ENCODE results near the gene SHISAL2A. TPM values are rescaled to one million over a fixed set of nuclear protein-coding genes. Genes with fewer than 3 reads are reported as not detected.
A peak's percentile ranks its signal among the peaks of the same experiment; 100 is the strongest.

Gene SHISAL2A
- total RNA-seq, 2 donors from 2014 or later: 0.22 TPM; not detected in 1

DNA sequence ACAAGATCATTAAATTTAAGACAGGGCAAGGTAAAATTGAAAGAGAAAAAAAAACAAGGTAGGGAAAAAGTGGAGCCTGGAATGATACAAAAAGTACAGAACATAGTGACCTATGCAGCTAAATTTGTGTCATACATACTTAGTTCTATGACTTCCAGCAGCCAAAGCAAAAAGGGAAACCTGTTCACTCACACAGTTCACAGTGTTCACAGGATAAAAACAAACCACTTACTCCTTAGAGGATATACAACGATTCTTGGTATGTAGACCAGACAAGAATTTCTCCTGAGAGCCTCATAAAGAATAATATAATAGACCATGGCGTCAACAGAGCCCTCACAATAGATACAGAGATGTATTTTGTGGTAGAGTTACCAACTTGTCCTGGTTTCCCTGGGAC lies 37.6 kb downstream of the SHISAL2A start:
- DNase-seq: no peak
- no peaks in the 10 kb centered on the region for H3K36me3 ChIP-seq

DNA sequence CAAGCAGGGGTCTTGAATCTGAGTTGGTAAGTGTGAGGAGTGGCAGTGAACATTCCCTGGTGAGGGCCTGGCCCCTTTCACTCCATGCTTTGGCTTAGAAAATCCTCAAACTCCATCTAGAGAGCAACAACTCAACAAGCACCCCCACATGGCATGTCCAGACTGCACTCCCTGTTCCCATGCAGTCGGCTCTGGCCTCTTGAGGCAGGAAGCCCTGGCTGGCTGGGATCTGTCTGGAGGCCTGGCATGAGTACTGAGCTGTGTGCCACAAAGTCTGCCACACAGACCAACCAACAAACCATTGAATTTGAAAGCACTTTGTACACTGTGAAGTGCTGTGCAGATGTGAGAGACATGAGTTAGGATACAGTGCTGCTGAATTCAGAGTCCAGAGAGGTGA lies 40.0 kb downstream of the SHISAL2A start:
- no peak overlapping the region for H3K4me3 ChIP-seq
- TF ChIP-seq, protein P1, sequence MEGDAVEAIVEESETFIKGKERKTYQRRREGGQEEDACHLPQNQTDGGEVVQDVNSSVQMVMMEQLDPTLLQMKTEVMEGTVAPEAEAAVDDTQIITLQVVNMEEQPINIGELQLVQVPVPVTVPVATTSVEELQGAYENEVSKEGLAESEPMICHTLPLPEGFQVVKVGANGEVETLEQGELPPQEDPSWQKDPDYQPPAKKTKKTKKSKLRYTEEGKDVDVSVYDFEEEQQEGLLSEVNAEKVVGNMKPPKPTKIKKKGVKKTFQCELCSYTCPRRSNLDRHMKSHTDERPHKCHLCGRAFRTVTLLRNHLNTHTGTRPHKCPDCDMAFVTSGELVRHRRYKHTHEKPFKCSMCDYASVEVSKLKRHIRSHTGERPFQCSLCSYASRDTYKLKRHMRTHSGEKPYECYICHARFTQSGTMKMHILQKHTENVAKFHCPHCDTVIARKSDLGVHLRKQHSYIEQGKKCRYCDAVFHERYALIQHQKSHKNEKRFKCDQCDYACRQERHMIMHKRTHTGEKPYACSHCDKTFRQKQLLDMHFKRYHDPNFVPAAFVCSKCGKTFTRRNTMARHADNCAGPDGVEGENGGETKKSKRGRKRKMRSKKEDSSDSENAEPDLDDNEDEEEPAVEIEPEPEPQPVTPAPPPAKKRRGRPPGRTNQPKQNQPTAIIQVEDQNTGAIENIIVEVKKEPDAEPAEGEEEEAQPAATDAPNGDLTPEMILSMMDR (IDR thresholded peaks at IDR 0.05): no peak
- no peak overlapping the region for H3K9ac ChIP-seq (ENCODE audit: low read depth in 2 of 2, low read length in 2 of 2)
- H3K4me1 ChIP-seq: no peaks in the 10 kb centered on the region
- no peaks in the 10 kb centered on the region for H3K36me3 ChIP-seq
- intact Hi-C loops (cut with DNase I): no loop called here
- H3K27me3 ChIP-seq: no peaks in the 10 kb centered on the region
- no peak for DNase-seq
- no peaks in the 10 kb centered on the region for H3K9me3 ChIP-seq
- H3K27ac ChIP-seq: no peak overlapping the region

More for the DNA sequence above, 37.6 kb downstream of the SHISAL2A start:
- intact Hi-C loops (cut with DNase I): no loop called here
- Histone ChIP-seq H3K9ac (ENCODE audit: low read depth in 2 of 2, low read length in 2 of 2) (no peak overlapping the region), H3K9me3 (no peaks in the 10 kb centered on the region), H3K27ac (no peak overlapping the region), H3K27me3 (no peaks in the 10 kb centered on the region), H3K4me1 (no peaks in the 10 kb centered on the region), H3K4me3 (no peak overlapping the region)
- TF ChIP-seq, protein P1 (IDR thresholded peaks at IDR 0.05): no peak

DNA sequence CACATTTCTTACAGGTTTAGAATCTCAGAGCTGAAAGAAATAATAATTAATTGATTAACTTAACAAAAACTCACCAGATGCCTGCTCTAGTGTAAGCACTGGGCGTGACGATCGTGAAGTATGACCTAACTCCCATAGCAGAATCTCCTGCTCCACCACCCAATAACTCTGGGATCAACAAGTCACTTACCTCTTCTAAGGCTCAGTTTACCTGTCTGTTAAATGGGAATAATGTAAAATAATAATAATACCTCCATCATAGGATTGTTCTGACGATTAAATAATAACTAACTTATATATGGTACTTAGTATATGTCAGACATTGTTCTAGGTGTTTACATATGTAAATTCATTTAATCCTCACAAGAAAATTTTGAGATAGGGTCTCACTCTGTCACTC lies 40.5 kb downstream of the SHISAL2A start:
- Histone ChIP-seq H3K9me3 (no peaks in the 10 kb centered on the region), H3K4me3 (no peak overlapping the region), H3K9ac (ENCODE audit: low read depth in 2 of 2, low read length in 2 of 2) (no peak overlapping the region), H3K27ac (no peak overlapping the region), H3K36me3 (no peaks in the 10 kb centered on the region), H3K4me1 (no peaks in the 10 kb centered on the region), H3K27me3 (no peaks in the 10 kb centered on the region)
- intact Hi-C loops (cut with DNase I): no loop called here
- DNase-seq: no peak
- TF ChIP-seq, protein P1 (IDR thresholded peaks at IDR 0.05): no peak

DNA sequence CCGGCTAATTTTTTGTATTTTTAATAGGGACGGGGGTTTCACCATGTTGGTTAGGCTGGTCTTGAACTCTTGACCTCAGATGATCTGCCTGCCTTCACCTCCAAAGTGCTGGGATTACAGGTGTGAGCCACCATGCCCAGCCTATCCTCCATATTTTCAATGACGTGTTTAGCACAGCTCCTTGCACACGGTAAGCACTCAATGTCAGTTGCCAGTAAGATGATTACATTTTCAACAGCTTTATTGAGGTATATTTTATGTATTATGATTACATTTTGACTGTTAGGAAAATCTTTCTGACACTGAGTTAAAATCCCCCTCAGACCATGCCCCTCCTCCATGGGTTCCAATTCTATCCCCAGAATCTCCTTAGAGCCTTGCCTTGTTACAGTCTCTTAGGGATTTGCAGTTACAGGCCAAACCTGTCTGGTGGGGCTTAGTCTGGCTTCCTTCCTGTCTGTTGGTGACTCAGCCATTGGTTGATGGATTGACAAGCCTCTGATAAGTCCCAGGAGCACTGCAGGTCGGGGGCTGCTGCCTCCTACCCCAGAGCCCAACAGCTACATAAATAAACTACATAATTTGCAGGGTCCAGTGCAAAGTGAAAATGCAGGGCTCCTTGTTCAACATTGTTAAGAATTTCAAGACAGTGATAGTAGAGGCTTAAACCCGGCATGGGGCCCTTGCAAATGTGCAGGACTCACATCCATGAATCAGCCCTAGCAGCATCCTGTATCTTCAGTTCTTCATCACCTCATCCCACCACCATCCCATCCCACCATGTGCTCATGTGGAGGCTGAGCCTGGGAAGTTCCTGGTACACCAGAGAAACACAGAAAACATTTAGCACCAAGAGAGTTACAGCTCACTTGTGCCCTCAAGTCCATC lies 41.8 kb downstream of the SHISAL2A start:
- no peak overlapping the region for H3K27ac ChIP-seq

DNA sequence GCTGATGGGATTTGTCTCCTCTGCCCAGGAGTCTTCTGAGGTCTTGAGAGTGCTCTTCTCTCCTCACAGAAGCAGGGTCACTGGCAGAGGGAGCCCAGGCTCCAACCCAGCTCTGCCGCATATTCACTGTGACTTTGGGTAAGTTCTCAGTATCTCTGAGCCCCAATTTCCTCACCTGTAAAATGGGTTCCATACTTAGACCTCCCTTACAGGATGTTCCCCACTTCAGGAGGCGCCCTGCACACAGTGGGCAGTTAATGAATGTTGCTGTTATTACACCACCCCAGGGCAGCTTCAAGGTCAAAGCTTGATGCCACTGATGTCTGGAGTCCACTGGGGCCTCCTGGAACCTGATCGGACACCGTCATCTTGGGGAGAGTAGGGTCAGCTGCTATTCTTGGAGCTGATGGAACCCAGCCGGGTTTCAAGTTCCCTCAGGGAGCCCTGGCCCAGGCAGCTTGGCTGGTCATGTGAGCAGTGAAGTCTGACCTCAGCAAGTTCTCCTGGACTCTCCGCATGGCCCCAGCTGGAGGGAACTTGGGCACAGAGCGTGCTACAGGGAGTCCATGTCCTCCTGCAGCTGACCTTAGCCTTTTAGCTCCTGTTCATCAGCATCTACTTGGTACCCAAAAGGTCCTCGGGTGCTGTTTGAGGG lies 43.4 kb downstream of the SHISAL2A start:
- H3K9ac ChIP-seq (ENCODE audit: low read depth in 2 of 2, low read length in 2 of 2): no peak overlapping the region
- no peaks in the 10 kb centered on the region for H3K36me3 ChIP-seq
- H3K4me3 ChIP-seq: no peak overlapping the region
- peak; percentile 33 for DNase-seq
- H3K27me3 ChIP-seq: no peaks in the 10 kb centered on the region
- no peaks in the 10 kb centered on the region for H3K9me3 ChIP-seq
- no peak overlapping the region for H3K27ac ChIP-seq
- H3K4me1 ChIP-seq: no peaks in the 10 kb centered on the region
- TF ChIP-seq, protein P1 (IDR thresholded peaks at IDR 0.05): no peak
- intact Hi-C loops (cut with DNase I): no loop called here

More for the DNA sequence above, 41.8 kb downstream of the SHISAL2A start:
- Histone ChIP-seq H3K9me3 (no peaks in the 10 kb centered on the region), H3K36me3 (no peaks in the 10 kb centered on the region), H3K27me3 (no peaks in the 10 kb centered on the region), H3K9ac (ENCODE audit: low read depth in 2 of 2, low read length in 2 of 2) (no peak overlapping the region), H3K4me1 (no peaks in the 10 kb centered on the region), H3K4me3 (no peak overlapping the region)
- no peak for DNase-seq
- TF ChIP-seq, protein P1 (IDR thresholded peaks at IDR 0.05): no peak
- intact Hi-C loops (cut with DNase I): no loop called here

All from colonic mucosa (tissue), 4 donors.